Measurements from ENCODE around the gene MAP1LC3A.

DNA sequence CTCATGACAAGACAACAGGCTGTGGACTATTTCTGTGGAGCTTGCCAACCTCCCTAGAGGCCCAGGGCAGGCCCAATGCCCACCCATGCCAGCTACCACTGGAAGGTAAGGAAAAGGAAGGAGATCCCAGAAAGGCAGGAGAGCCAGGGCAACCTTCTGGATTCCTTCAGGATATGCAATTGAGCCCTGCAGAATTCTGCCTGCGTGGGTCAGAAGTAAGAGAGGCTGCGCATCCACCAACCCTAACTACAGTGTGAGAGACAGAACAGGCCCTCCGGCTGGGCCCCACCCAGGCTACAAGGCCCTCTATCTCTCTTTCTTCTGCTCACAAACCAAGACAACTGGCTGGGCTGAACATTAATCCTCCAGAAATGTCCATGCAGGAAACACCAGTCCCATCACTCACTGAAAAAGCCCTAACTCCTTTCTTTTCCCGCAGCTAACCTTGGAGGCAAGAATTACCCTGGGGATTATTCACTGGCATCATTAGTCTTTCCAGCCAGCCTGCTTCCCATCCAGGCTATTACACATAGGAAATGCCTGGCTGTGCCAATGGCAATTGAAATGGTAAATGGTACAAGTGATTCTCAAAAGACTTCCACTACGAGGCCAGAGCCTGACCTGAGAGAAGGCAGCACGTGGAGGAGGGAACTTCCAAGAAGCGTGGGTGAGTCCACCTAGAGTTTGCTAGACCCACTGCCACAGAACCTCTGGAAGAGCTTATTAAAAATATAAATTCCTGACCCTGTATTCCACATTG, 15.2 kb downstream of the MAP1LC3A start:
- no peak for TF ChIP-seq SP1 (IDR thresholded peaks at IDR 0.05)
- TF ChIP-seq, protein P1, sequence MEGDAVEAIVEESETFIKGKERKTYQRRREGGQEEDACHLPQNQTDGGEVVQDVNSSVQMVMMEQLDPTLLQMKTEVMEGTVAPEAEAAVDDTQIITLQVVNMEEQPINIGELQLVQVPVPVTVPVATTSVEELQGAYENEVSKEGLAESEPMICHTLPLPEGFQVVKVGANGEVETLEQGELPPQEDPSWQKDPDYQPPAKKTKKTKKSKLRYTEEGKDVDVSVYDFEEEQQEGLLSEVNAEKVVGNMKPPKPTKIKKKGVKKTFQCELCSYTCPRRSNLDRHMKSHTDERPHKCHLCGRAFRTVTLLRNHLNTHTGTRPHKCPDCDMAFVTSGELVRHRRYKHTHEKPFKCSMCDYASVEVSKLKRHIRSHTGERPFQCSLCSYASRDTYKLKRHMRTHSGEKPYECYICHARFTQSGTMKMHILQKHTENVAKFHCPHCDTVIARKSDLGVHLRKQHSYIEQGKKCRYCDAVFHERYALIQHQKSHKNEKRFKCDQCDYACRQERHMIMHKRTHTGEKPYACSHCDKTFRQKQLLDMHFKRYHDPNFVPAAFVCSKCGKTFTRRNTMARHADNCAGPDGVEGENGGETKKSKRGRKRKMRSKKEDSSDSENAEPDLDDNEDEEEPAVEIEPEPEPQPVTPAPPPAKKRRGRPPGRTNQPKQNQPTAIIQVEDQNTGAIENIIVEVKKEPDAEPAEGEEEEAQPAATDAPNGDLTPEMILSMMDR (IDR thresholded peaks at IDR 0.05; ENCODE audit: low read depth, low read length, missing input control), result no peak
- TF ChIP-seq, protein P2, sequence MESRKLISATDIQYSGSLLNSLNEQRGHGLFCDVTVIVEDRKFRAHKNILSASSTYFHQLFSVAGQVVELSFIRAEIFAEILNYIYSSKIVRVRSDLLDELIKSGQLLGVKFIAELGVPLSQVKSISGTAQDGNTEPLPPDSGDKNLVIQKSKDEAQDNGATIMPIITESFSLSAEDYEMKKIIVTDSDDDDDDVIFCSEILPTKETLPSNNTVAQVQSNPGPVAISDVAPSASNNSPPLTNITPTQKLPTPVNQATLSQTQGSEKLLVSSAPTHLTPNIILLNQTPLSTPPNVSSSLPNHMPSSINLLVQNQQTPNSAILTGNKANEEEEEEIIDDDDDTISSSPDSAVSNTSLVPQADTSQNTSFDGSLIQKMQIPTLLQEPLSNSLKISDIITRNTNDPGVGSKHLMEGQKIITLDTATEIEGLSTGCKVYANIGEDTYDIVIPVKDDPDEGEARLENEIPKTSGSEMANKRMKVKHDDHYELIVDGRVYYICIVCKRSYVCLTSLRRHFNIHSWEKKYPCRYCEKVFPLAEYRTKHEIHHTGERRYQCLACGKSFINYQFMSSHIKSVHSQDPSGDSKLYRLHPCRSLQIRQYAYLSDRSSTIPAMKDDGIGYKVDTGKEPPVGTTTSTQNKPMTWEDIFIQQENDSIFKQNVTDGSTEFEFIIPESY (IDR thresholded peaks at IDR 0.05), result no peak
- no peak for TF ChIP-seq TAF1 (conservative IDR thresholded peaks at IDR 0.05)
- TF ChIP-seq GABPA (IDR thresholded peaks at IDR 0.05 in 1 of 2, conservative IDR thresholded peaks at IDR 0.05 in 1 of 2), result no peak

Data from liver (tissue), 3 donors.